Mammary epithelial cell (primary cell): ENCODE results near the gene LIN28A.

ENCODE experiments used
- CTCF ChIP-seq, 2 donors: IDR thresholded peaks in 1 of 2; conservative IDR thresholded peaks in 1 of 2; 2 replicates each; pipeline ENCODE4 v1.5.1; 2011 to 2012; ENCODE audit warnings: inconsistent platforms in 2 of 2, low read length in 2 of 2, mild to moderate bottlenecking in 2 of 2, control low read depth in 1 of 2, low read depth in 1 of 2; ENCODE audit not compliant: insufficient read depth in 1 of 2; ENCODE audit errors: extremely low read depth in 1 of 2
- EZH2 ChIP-seq: IDR thresholded peaks from 2 replicates; pipeline ENCODE4 v1.6.1; 2012; ENCODE audit warnings: low read length, inconsistent platforms, borderline replicate concordance

GRCh38 chr1:26384076-26384475 is 26.5 kb upstream of the LIN28A start:
- TF ChIP-seq CTCF (conservative IDR thresholded peaks at IDR 0.05 in 1 of 2, IDR thresholded peaks at IDR 0.05 in 1 of 2; ENCODE audit: extremely low read depth in 1 of 2, insufficient read depth in 1 of 2, low read depth in 1 of 2, low read length in 2 of 2) (no peak), EZH2 (no peak)
